Measurements from ENCODE around the gene LIX1L. TPM values are rescaled to one million over a fixed set of nuclear protein-coding genes. Genes with fewer than 3 reads are reported as not detected.
A peak's percentile ranks its signal among the peaks of the same experiment; 100 is the strongest.

LIX1L gene
- total and polyA plus RNA-seq, 2 of the 13 experiments (the other 11 are each of a cell fraction or from before 2014, with no cell fraction given) = 8.1 to 24.9 TPM

GRCh38 chr1:145893306-145894055 is 64.3 kb downstream of the LIX1L start:
- Histone ChIP-seq H3K27ac (ENCODE audit: extremely low read length, insufficient read depth, low read length) (no peak overlapping the region), H2AFZ (ENCODE audit: low read length) (no peak overlapping the region), H3K4me1 (ENCODE audit: insufficient read depth, low read length) (peaks cover 84% of the 10 kb centered on the region), H3K4me2 (ENCODE audit: low read depth, low read length) (peak overlapping the region; percentile 14; the same call in 1 of the 2 replicates), H3K4me3 (replicated peaks in 1 of 3; ENCODE audit: insufficient read depth in 1 of 3, low read depth in 2 of 3, low read length in 3 of 3) (no peak overlapping the region), H3K27me3 (ENCODE audit: control insufficient read depth in 1 of 2, insufficient read depth in 2 of 2, low read length in 2 of 2) (no peaks in the 10 kb centered on the region), H3K9me3 (ENCODE audit: low read length) (no peaks in the 10 kb centered on the region), H3K36me3 (replicated peaks in 1 of 2; ENCODE audit: control insufficient read depth in 1 of 2, insufficient read depth in 2 of 2, low read length in 2 of 2) (no peaks in the 10 kb centered on the region), H4K20me1 (ENCODE audit: insufficient read depth, low read length) (no peaks in the 10 kb centered on the region), H3K9ac (ENCODE audit: insufficient read depth, low read depth, low read length) (no peak overlapping the region), H3K79me2 (ENCODE audit: insufficient read depth, low read length) (no peaks in the 10 kb centered on the region)
- in situ Hi-C loops (cut with HindIII; ENCODE audit: extremely low pct_ligation_motif_present, low pct_unique_long_range_greater_than_20kb) = no loop called here
- WGBS (ENCODE audit: low lambda C conversion rate) = 49% methylated on average over 7 of the region's 7 CpGs
- POLR2A ChIA-PET = interaction anchor here (1.9 to 2.9 kb wide), 3 partner anchors 15 to 71 kb away, joined by 11 to 29 read pairs (median 25); partner anchors contain the start of genes ANKRD34A, ITGA10, POLR3GL and RBM8A
- intact Hi-C loops (cut with micrococcal nuclease; ENCODE audit: unreplicated experiment) = loop anchor here (5.0 kb wide), 4 partner anchors 34 to 84 kb away; partner anchors contain the start of genes LIX1L, PIAS3 and RBM8A
- FAIRE-seq (no peak), ATAC-seq (no peak), DNase-seq (ENCODE audit: low spot score) (no peak)
- no TSS peak for BruUV-seq (replicated peaks)
- CTCF ChIA-PET (ENCODE audit: low intra/inter-chr PET ratio, low total read pairs) = interaction anchor here (3.3 kb wide), 1 partner anchor 16 kb away, joined by 93 read pairs; the partner anchor contains the start of gene ITGA10
- TF ChIP-seq ZNF687 (CRISPR knock-in tag; IDR thresholded peaks at IDR 0.05) (no peak), ZNF33A (CRISPR knock-in tag; IDR thresholded peaks at IDR 0.05; ENCODE audit: borderline replicate concordance) (no peak), CSRNP1 (CRISPR knock-in tag; IDR thresholded peaks at IDR 0.05) (no peak), ZNF414 (CRISPR knock-in tag; IDR thresholded peaks at IDR 0.05) (no peak), ATF2 (CRISPR knock-in tag; IDR thresholded peaks at IDR 0.05) (no peak), ZGPAT (CRISPR knock-in tag; IDR thresholded peaks at IDR 0.05) (no peak), ONECUT2 (CRISPR knock-in tag; IDR thresholded peaks at IDR 0.05) (peak; percentile 73), HDAC6 (IDR thresholded peaks at IDR 0.05; ENCODE audit: low read depth, low read length) (no peak), ZEB1 (IDR thresholded peaks at IDR 0.05; ENCODE audit: insufficient replicate concordance, low read depth) (no peak), TBP (CRISPR knock-in tag; IDR thresholded peaks at IDR 0.05) (no peak), HNF4A (CRISPR knock-in tag; IDR thresholded peaks at IDR 0.05) (no peak), SMARCE1 (IDR thresholded peaks at IDR 0.05; ENCODE audit: borderline replicate concordance) (no peak), LBX2 (CRISPR knock-in tag; IDR thresholded peaks at IDR 0.05; ENCODE audit: borderline replicate concordance) (no peak)

All from HepG2 (cell line).